Activated CD8-positive, alpha-beta memory T cell treated with anti-CD3 and anti-CD28 coated beads for 24 hours (primary cell): ENCODE data around the gene PPFIBP1.
"Not testable (repeated sequence)": the region's sequence is repeated elsewhere in the genome, so short reads cannot be mapped to it uniquely, and the experiment has no call there.

Experiments
- DNase-seq: peaks from one replicate; pipeline ENCODE4 v3.0.0-alpha.2; 2020

The PPFIBP1 gene

DNA sequence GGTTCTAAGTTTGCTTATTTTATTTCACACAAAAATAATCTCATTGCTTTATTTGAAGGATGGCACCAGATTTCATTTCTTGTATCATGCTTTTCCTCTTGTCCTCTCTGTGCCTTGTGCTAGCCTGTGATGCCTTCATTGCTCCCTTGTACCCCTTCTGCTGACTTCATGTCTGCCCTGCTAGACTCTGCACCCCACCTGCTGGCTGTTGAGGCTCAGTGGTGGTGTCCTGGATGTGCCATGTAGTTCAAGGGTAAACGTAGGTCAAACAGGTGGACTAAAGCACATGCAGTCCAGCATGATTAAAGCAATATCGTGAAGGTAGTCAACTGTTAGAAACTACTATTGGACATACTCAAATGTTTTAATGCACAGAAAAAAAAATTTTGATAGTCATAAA, 208.3 kb downstream of the PPFIBP1 start:
- no peak for DNase-seq

DNA sequence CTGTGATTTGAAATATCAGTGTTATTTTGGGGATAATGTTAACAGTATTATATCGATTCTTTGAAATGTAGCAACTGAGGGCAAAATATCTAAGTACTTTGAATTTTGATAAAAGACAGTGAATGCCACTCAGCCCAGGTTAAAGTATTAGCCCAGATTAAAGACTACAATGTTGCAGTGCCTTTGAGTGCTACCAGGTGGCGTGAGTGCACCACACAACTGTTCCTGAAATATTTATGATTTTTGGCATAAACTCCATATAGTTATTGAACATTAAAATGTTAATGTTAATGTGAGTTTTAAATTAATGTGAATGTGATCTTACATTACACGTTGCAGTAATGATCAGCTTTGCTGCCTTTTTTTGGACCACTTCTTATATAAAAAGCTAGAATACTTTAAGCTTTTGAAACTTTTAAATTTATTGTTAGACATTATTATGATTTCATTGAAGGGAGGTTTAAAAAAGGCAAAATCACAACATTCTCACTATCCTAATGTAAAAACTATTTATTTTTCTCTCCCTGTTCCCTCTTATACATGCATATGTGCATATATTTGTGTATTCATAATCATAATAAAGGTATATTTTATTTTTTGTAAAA, 209.1 kb downstream of the PPFIBP1 start:
- DNase-seq, result no peak

DNA sequence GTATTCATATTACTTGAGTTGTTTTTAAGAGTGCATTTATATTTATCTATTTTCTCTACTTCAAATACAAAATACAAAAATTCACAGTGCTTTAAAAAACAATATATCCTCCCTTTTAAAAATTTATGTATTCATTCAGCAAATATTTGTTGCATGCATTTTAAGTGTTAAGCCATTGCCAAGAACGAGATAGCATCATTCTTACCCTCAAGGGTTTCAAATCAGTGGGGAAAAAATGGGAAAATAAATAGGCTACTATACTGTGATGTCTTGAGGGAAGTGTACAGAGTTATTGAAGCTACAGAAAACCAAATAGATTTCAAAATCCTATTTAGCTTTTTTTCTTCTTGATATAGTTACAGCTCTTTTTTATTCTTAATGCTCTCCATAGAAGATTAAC, 209.8 kb downstream of the PPFIBP1 start:
- no peak for DNase-seq

- DNase-seq, result not testable (repeated sequence)
These were observed 210.3 kb downstream of the PPFIBP1 start for GRCh38 chr12:27734321-27734720.

DNA sequence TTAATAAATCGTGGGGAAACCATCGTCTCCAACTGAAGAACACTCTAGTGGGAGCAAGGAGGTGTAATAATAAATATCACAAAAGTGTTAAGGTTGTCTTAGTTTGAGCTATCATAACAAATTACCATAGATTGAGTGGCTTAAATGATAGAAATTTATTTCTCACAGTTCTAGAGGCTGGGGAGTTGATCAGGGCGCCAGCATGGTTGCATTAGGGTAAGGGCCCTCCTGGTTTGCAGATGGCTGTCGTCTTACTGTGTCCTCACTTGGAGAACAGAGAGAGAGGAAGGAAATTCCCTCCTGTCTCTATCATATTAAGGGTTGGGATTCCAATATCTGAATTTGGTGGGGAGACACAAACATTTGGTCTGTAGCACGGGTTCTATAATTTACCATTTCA, 219.6 kb downstream of the PPFIBP1 start:
- DNase-seq, result no peak
